Fibroblast of lung (primary cell): ENCODE data around the gene MAML2. TPM values are rescaled to one million over a fixed set of nuclear protein-coding genes. Genes with fewer than 3 reads are reported as not detected.
A peak's percentile ranks its signal among the peaks of the same experiment; 100 is the strongest.

ENCODE experiments used
- DNase-seq, 2 donors: peaks; one replicate each; pipeline versions ENCODE4 v3.0.0 to v3.0.0-alpha.2; 2010; ENCODE audit warnings: low read depth in 2 of 2
- H2AFZ ChIP-seq: 2 replicates; pipeline ENCODE4 v1.5.1; 2012; ENCODE audit warnings: low read length, control low read depth, inconsistent platforms
- H3K27ac ChIP-seq: 2 replicates; pipeline ENCODE4 v1.5.1; 2011; ENCODE audit warnings: low read length, control low read depth; ENCODE audit not compliant: insufficient read depth
- H3K27me3 ChIP-seq: 2 replicates; pipeline ENCODE4 v1.5.1; 2011; ENCODE audit warnings: mild to moderate bottlenecking, low read length; ENCODE audit not compliant: control insufficient read depth, insufficient read depth
- H3K36me3 ChIP-seq: 2 replicates; pipeline ENCODE4 v1.5.1; 2011; ENCODE audit warnings: low read length; ENCODE audit not compliant: control insufficient read depth, insufficient read depth
- H3K4me1 ChIP-seq: 2 replicates; pipeline ENCODE4 v1.5.1; 2011; ENCODE audit warnings: low read length; ENCODE audit not compliant: control insufficient read depth, insufficient read depth; ENCODE audit errors: extremely low read depth
- H3K4me2 ChIP-seq: 2 replicates; pipeline ENCODE4 v1.5.1; 2011; ENCODE audit warnings: low read length, control low read depth; ENCODE audit not compliant: insufficient read depth; ENCODE audit errors: extremely low read depth
- H3K4me3 ChIP-seq, 4 experiments: fragments of 200-600 bp in 1 of 4; sonication (generic) in 1 of 4; replicated peaks in 1 of 4; 2 replicates each; pipeline ENCODE4 v1.5.1; 2011 to 2016; ENCODE audit warnings: low read length in 4 of 4, low read depth in 3 of 4, mild to moderate bottlenecking in 3 of 4, control low read depth in 2 of 4, inconsistent platforms in 1 of 4, mixed read lengths in 1 of 4; ENCODE audit not compliant: insufficient read depth in 1 of 4; ENCODE audit errors: control extremely low read depth in 1 of 4
- H3K79me2 ChIP-seq: 2 replicates; pipeline ENCODE4 v1.5.1; 2012; ENCODE audit warnings: mild to moderate bottlenecking, low read length, inconsistent platforms; ENCODE audit not compliant: control insufficient read depth, insufficient read depth
- H3K9ac ChIP-seq: 2 replicates; pipeline ENCODE4 v1.5.1; 2011; ENCODE audit warnings: mild to moderate bottlenecking, low read length, control low read depth; ENCODE audit not compliant: insufficient read depth
- H3K9me3 ChIP-seq: 2 replicates; pipeline ENCODE4 v1.5.1; 2012; ENCODE audit warnings: low read depth, low read length; ENCODE audit not compliant: control insufficient read depth, insufficient read depth
- H4K20me1 ChIP-seq: 2 replicates; pipeline ENCODE4 v1.5.1; 2011; ENCODE audit warnings: low read length; ENCODE audit not compliant: control insufficient read depth, insufficient read depth; ENCODE audit errors: extremely low read depth
- CTCF ChIP-seq, 2 donors: IDR thresholded peaks in 1 of 2; conservative IDR thresholded peaks in 1 of 2; 1 replicate in 1 of 2; 2 replicates in 1 of 2; pipeline ENCODE4 v1.5.1; 2011 to 2012; ENCODE audit warnings: low read length in 2 of 2, control low read depth in 1 of 2, inconsistent platforms in 1 of 2, low read depth in 1 of 2, mild to moderate bottlenecking in 1 of 2
- EZH2 ChIP-seq: IDR thresholded peaks from 2 replicates; pipeline ENCODE4 v1.5.1; 2012; ENCODE audit warnings: low read length, control low read depth, mild to moderate bottlenecking; ENCODE audit errors: missing control alignments
- polyA plus RNA-seq, 2 donors: library from polyadenylated mRNA; depleted of rRNA in 1 of 2; stranded (reverse) in 1 of 2; unstranded in 1 of 2; fragments of >200 nt; gene quantifications; 2 replicates each; pipeline ENCODE4 v1.2.1, GENCODE V29; 2011 to 2012; ENCODE audit warnings: missing spikeins in 1 of 2
- total RNA-seq: library from RNA; depleted of rRNA; stranded (reverse); fragments of >200 nt; gene quantifications from 2 replicates; pipeline ENCODE4 v1.2.1, GENCODE V29; 2014

The MAML2 gene
- total and polyA plus RNA-seq, 2 donors (not counting 1 experiment from before 2014, with no cell fraction given) = 13.0 to 19.0 TPM

GRCh38 chr11:96063886-96064285 is 279.1 kb downstream of the MAML2 start:
- no peaks in the 10 kb centered on the region for H3K27me3 ChIP-seq
- H3K4me2 ChIP-seq = no peak overlapping the region
- H2AFZ ChIP-seq = no peak overlapping the region
- H4K20me1 ChIP-seq = no peaks in the 10 kb centered on the region
- TF ChIP-seq EZH2 (no peak), CTCF (conservative IDR thresholded peaks at IDR 0.05 in 1 of 2, IDR thresholded peaks at IDR 0.05 in 1 of 2; ENCODE audit: low read depth in 1 of 2, low read length in 2 of 2) (no peak)
- H3K4me3 ChIP-seq = no peak overlapping the region
- no peaks in the 10 kb centered on the region for H3K9me3 ChIP-seq
- H3K27ac ChIP-seq = no peak overlapping the region
- peaks cover 2% of the 10 kb centered on the region for H3K4me1 ChIP-seq
- H3K9ac ChIP-seq = no peak overlapping the region
- no peak for DNase-seq
- H3K36me3 ChIP-seq = no peaks in the 10 kb centered on the region
- no peaks in the 10 kb centered on the region for H3K79me2 ChIP-seq

DNA sequence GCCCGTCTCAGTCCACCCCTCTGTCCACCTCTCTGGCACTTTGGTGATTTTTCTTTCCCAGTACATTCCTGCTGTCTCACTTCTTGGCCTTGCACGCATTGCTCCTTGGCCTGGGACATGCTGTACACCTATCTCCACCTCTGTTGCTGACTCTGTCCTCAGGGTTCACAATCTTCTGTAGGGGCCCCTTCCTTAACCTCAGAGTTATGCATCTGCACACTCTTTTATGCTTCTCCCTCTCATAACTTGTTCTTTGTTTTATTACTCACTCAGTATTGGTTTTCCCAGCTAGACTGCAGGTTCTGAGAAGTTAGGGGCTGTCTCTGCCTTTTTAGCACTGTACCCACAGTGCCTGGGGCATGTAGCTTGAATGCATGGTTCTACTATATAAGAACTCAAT is 279.9 kb downstream of the MAML2 start:
- Histone ChIP-seq H3K36me3 (no peaks in the 10 kb centered on the region), H3K4me3 (no peak overlapping the region), H3K27me3 (no peaks in the 10 kb centered on the region), H3K27ac (no peak overlapping the region), H3K9me3 (no peaks in the 10 kb centered on the region), H3K4me2 (no peak overlapping the region), H3K4me1 (peaks cover 2% of the 10 kb centered on the region), H3K9ac (no peak overlapping the region), H4K20me1 (no peaks in the 10 kb centered on the region), H3K79me2 (no peaks in the 10 kb centered on the region), H2AFZ (no peak overlapping the region)
- no peak for DNase-seq
- no peak for TF ChIP-seq CTCF (conservative IDR thresholded peaks at IDR 0.05 in 1 of 2, IDR thresholded peaks at IDR 0.05 in 1 of 2; ENCODE audit: low read depth in 1 of 2, low read length in 2 of 2)
- TF ChIP-seq EZH2 = no peak

DNA sequence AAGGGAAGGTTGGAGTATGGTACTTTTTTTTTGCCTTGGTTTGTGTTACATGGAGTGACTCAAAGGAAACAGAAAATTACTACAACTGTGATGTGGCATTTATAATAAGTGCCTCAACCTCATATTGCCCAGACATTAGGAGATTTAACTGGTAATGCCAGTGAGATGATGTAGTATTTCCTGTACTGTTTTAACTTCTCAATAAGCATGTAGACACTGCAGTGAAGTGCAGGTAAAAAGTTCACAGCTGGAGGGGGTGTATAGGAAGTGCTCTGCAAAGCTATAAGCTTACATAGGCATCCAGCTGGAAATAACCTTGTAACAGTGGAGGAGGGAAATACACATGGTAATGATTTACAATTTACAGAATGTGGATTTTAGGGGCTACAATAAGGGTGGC is 280.9 kb downstream of the MAML2 start:
- H3K27ac ChIP-seq = no peak overlapping the region
- H3K9ac ChIP-seq = no peak overlapping the region
- H3K4me2 ChIP-seq = no peak overlapping the region
- peak in 1 of 2 donors; percentile 73 for DNase-seq
- no peaks in the 10 kb centered on the region for H3K9me3 ChIP-seq
- TF ChIP-seq CTCF (conservative IDR thresholded peaks at IDR 0.05 in 1 of 2, IDR thresholded peaks at IDR 0.05 in 1 of 2; ENCODE audit: low read depth in 1 of 2, low read length in 2 of 2) (no peak), EZH2 (no peak)
- no peaks in the 10 kb centered on the region for H3K27me3 ChIP-seq
- H4K20me1 ChIP-seq = no peaks in the 10 kb centered on the region
- H3K4me1 ChIP-seq = peaks cover 2% of the 10 kb centered on the region
- H3K36me3 ChIP-seq = no peaks in the 10 kb centered on the region
- H3K79me2 ChIP-seq = no peaks in the 10 kb centered on the region
- H2AFZ ChIP-seq = no peak overlapping the region
- no peak overlapping the region for H3K4me3 ChIP-seq
